Adipose tissue (tissue), 3 donors: ENCODE results near the gene ZRSR2. TPM values are rescaled to one million over a fixed set of nuclear protein-coding genes. Genes with fewer than 3 reads are reported as not detected.

ENCODE experiments used
- H3K27ac ChIP-seq: one replicate; pipeline ENCODE4 v1.5.1; 2013; ENCODE audit warnings: low read depth, low read length
- WGBS, 3 donors: extraction: QIAGEN DNeasy Blood & Tissue Kit; methylation state at CpG; one replicate each; pipeline ENCODE4 v1.1.7; 2013; 5-methylcytosine and 5-hydroxymethylcytosine counted together
- polyA plus RNA-seq, 3 donors: library from polyadenylated mRNA; stranded (reverse); fragments of 200-250 nt; gene quantifications; one replicate each; pipeline ENCODE4 v1.2.3, GENCODE V29; 2013
- donor health status: healthy with polysubstance abuse.
- donor health status: Bipolar disorder and iron deficiency.
- donor health status: healthy.

Gene ZRSR2
- polyA plus RNA-seq, 3 donors = 6.1 to 18.0 (median 8.7) TPM

DNA sequence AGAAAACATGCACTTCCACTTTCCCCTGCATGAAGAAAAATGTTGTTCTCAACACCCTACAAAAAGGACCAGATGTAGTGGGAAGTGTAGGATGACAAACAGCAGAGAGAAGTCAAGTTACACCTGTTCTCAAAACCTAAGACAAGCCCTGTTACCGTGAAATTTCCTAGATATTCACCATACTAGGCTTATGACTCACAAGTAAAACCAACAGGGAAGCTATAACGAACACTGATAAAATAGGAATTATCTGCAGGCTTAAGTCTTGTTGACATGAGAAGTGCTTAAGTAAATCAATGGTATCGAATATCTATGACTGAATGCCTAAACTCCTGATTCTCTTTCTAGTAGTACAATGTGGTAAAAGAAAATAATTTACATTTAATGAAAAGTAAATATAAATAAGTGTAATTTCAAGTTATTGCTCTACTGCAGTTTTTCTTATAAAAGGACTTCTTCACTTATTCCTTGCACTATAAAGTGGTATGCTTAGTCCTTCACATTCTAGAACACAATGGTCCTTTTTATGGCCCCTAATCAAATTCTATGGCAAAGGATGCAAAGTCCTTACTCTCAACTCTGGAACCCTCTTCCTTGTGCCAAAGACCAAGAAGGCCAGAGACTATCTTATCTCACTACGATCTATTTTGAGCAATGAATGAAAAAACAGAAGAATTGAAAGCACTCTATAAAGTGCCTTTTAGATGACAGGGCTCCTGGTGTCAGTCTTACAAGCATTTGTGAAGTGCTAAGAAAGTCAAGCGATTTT, 44.7 kb downstream of the ZRSR2 start:
- WGBS, 3 donors = 54 to 89% (median 83%) methylated on average over 5 of the region's 5 CpGs
- no peak overlapping the region for H3K27ac ChIP-seq

DNA sequence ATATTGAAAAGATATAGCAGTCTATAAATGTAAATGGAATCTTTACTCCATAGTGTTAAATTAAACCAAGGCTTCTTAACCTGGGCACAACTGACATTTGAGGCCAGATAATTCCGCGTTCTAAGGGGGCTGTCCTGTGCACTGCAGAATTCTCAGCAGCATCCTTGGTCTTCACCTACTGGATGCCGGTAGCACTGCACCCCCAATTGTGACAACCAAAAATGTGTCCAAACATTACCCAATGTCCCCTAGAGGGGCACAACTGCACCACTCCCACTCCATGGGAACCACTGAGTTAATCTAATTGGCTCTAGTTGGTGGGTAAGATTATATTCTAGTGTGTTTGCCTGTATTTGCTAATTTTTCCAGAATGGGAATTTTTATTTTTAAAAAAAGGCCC, 47.7 kb downstream of the ZRSR2 start:
- no peak overlapping the region for H3K27ac ChIP-seq
- 90 to 95% (median 93%) methylated on average over 3 of the region's 3 CpGs for WGBS, 3 donors

DNA sequence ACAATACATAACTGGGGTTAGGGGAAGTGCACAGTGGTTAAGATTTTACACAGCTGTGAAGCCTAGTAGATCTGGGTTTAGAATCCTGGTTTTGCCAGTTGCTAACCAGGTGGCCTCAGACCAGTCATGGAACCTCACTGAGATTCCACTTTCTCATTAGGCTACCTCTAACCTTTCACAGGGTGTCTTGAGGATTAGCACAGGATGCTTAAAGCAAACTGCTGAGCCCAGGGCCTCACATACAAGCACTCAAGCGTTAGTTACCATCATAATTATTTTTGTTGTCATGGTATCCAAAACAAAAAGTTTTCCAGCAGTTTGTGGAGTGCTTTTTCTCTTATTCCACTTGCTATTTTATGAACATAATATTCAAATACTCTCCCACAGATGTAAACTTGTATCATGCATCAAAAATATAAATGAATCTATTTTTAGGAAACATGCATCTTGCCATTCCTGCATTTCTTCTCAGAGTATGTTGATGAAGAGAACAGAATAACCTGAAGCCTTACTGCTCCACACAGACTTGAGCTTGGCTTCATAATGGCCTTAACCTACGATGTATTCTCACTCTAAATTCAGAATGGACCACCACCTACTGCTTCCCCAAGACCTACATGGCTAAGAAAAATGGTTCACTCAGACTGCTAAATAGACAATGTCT, 51.7 kb downstream of the ZRSR2 start:
- WGBS, 3 donors = 80 to 86% (median 84%) methylated on average over 2 of the region's 2 CpGs
- no peak overlapping the region for H3K27ac ChIP-seq

DNA sequence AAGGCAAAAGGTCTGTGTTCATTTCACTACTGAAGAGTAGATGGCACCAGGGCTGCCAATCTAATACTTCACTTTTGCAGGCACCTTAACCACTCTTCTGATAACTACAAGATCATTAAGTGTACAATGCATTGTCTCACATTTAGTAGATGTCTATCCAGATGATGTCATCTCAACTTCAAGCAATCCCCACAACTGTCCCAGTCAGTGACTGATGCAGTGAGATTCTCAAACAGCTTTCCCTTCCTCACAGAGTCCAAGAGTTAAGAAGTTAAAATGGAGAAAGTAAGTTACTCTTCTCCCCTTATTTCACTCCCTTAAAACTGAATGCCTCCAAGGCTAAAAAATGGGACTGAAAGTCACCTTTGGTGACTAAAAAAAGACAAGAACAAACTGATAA, 53.7 kb downstream of the ZRSR2 start:
- no peak overlapping the region for H3K27ac ChIP-seq

DNA sequence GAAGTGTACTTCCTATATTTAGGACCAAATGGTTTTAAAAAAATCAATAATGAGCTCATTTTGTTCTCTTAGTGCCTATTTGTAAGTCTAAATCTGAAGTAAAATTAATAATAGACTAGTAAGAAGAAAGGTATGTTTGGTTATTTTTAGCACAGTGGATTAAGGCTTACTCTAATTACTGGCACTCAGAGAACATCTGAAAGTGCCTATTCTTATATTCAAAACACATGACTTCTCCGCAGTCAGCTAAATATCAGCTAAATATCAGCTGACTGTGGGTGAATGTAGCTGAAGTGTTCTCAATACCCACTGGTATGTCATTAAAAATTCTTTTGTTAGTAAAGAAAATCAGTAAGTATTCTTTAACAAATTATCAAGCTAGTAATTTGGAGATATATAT, 58.3 kb downstream of the ZRSR2 start:
- no peak overlapping the region for H3K27ac ChIP-seq
- 71 to 79% (median 79%) methylated on average over 1 of the region's 1 CpG for WGBS, 3 donors

DNA sequence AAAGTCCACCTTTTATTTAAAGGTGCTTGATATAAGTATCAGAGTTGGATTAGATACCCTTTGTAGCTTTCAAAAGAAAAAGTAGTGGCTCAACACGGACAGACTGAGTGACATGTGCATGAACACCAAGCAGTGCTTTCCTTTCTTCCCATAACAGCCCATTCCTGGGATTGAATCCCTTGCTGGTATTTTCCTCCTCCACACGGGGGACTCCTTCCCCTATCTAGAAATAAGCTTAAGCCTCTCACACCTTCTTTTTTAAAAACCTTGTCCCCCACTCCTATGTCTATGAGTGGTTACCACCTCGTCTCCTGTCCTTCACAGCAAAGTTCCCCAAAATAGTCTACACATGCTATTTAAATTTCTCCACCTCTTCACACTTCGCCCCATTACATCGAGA, 59.3 kb downstream of the ZRSR2 start:
- WGBS, 3 donors = 52 to 62% (median 59%) methylated on average over 5 of the region's 5 CpGs

DNA sequence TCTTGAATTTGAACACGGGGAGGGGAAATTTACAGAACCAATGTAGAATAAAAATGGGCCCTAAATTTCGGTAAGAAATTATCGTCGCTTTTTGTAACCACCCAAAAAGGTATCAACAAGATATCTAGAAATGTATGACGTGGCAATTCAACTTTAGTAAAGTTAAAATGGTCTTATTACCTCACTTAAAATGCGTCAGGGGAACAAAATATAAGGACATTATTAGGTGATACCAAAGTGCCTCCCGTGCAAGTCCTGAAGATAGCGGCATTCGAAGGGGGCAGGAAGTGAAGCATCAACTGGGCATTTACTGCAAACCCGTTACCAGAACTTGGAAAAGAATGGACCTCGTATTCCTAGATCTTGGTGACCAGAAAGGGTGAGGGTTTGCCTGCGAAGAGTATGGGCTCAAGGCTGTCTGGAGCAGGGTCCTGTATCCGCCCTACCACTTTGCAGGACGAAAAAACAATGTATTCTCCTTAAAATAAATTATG, 63.3 kb downstream of the ZRSR2 start:
- 20 to 34% (median 22%) methylated on average over 14 of the region's 14 CpGs for WGBS, 3 donors

More for the DNA sequence above, 59.3 kb downstream of the ZRSR2 start:
- H3K27ac ChIP-seq = no peak overlapping the region

DNA sequence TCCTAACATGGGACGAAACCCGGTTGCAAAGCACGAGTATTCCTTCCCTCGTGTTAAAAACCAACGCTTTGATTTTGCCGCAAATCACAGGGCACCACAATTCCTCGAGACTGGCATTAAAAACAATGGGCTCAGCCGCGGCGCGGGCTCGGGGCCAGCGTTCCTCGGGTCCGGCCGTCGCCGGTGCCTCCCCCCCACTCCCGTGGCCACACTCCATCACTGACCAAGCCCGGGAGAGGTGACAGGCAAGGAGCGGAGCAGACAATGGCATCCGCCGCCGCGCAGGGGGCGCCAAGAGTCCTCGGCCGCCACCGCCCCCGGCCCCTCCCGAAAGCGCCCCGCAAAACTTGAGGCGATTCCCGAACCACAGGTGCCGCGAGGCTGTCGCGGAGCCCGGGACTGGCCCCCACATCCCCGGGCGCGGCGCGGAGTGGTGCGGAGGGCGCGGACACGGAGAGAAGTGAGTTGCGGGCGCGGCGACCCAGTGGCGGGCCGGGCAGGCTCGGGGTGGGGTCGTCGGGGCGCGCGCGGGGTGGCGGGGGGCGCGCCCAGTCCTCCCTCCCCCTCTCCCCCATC, 63.9 kb downstream of the ZRSR2 start:
- 0 to 1% (median 1%) methylated on average over 39 to 61 of the region's 65 CpGs for WGBS, 3 donors
- peak overlapping the region; percentile 38 for H3K27ac ChIP-seq

More for the DNA sequence above, 63.3 kb downstream of the ZRSR2 start:
- no peak overlapping the region for H3K27ac ChIP-seq

DNA sequence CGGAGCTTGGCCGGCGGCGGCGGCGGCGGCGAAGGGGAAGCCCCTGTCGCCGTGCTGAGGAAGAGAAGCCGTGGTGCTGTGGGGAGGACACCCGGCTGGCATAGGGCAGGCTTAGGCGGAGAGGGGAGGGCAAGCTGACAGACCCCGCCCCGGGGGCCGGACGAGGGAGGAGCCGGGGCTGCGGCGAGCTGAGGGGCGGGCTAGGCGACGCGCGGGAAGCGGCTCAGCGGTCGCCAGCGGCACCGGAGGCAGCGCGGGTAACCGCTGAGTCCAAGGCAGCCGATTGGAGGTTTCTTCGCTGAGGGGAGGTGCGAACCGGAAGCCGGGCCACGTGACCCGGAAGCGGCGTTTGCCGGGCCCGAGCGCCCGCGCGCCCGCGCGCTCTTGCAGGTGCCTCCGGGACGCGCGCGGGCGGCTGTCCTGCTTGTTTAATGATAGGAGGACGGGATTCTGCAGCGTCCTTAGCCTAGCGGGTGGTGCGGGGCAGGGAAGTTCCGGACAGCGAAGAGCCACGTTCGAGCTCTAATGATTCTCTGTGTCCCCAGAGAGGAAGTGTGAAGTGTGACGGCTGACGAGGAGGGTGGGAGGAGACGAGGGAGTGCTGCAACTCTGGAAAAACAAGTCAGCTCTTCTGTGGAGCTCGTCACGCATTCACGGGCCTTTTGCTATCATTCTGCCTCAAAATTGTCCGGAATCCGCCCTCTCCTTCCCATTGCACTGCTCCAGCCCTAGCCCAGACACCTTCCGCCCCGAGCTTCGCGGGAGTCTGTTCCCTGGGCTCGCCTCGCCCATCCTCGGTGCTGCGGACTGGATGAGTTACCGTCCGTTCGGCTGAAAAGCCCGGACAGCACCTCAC, 64.7 kb downstream of the ZRSR2 start, which contains the start of gene AP1S2:
AP1S2 (minus strand) TSS at position 102 of the 856 bp plus-strand sequence. CDS start 2,289 bp downstream, outside the sequence.
- 0 to 1% (median 0%) methylated on average over 47 to 85 of the region's 85 CpGs for WGBS, 3 donors
- H3K27ac ChIP-seq = peak within 1 kb of the TSS; percentile 92

DNA sequence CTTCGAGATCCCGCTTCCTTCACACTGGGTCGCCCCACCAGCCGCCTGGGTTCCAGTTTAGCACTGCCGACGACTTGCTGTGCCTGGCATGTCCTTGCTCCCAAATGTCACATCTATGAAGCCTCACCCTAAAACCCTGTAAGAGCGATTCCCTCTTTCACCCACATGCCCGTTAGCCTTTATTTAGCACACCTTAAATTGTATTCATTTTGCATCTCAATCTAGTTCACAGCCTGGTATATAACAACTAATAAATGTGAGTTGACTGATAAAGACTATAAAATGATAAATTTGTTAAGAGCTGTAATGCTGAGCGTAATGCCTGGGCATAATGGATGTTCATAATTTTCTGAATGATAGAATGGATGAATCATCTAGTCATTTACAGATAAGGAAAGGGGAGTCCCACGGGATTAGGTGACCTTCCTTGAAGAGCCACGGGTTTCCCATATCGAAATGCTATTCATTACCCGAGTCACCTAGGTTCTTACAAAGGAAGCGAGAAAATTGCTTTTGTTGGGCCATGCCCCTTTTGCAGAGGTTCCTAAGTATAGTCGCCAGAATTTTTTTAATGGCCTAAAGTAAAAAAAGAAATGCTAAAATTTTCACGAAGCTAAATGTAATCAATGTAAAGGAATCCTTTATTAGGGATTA, 65.4 kb downstream of the ZRSR2 start:
- 10 to 15% (median 11%) methylated on average over 16 of the region's 16 CpGs for WGBS, 3 donors
- peak overlapping the region; percentile 92 for H3K27ac ChIP-seq

DNA sequence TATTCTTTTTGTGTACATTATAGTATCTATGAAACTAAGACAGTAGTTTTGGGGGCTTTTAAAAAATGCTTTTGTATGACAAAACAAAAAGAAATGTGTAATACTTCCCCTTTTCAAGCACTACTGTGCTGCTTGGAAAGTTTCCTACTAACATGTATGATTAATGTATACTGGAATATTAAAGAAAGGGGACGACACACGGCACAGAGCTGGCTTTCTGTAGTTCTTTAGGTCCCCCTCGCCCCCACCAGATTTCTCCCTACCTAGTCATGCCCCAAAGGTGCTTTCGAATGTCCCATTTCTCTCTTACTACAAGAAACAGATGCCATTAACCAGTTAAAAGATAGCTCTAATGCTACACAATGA, 65.9 kb downstream of the ZRSR2 start:
- 33 to 38% (median 33%) methylated on average over 4 of the region's 4 CpGs for WGBS, 3 donors

DNA sequence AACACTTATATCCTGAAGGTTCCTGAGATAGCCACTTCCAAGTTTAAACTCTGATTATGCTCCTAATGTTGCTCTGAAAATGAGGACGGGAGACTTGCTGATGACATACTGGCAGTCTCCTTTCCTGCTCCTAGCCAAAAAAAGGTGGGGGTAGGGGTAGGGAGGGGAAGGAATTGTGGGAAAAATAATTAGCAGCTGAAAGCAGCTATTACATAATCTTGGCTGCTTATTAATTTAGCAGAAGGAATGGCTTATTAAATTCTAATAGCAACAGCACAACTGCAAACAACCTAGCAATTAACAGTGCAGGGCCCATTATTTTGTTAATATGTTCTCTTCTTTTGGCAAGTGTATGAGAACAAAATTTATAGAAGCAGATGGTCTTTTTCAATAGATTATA, 66.4 kb downstream of the ZRSR2 start:
- H3K27ac ChIP-seq = no peak overlapping the region
- 6 to 39% (median 12%) methylated on average over 1 of the region's 1 CpG for whole genome bisulfite sequencing, 3 donors

More for the DNA sequence above, 65.9 kb downstream of the ZRSR2 start:
- H3K27ac ChIP-seq = no peak overlapping the region

DNA sequence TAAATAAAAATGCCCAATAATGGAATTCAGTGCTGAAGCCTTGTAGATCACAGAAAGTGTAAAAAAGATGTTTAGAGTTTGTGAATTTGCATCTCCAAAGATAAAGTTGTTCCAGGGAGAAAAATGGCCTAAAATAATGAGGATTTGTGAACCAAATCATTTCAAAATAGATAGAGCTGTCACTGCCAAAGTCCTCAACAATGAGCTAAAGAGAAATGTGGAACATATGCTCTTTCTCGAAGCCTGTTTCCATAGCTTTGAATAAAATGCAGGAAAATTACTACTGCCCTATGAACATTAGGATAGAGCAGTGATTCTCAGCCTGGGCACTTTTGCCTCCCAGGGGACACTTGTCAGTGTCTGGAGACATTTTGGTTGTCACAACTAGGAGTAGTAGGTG, 67.8 kb downstream of the ZRSR2 start:
- no peak overlapping the region for H3K27ac ChIP-seq
- WGBS, 3 donors = 80 to 93% (median 88%) methylated on average over 1 of the region's 1 CpG

DNA sequence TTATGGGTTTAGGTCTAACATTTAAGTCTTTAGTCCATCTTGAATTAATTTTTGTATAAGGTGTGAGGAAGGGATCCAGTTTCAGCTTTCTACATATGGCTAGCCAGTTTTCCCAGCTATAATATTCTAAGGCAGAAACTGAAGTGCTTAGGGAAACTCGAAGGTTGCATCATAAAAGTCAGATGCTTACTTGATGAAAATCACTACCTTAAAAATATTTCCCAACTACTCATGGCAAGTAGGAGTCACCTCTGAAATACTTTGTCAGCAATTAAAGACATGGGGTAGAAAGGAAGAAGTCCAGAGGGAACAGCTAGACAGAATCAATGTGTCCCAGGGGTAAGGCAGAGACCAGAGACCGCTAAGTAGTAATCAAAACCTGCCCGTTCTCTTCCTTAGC, 70.6 kb downstream of the ZRSR2 start:
- 74 to 98% (median 82%) methylated on average over 3 of the region's 3 CpGs for WGBS, 3 donors
- no peak overlapping the region for H3K27ac ChIP-seq

DNA sequence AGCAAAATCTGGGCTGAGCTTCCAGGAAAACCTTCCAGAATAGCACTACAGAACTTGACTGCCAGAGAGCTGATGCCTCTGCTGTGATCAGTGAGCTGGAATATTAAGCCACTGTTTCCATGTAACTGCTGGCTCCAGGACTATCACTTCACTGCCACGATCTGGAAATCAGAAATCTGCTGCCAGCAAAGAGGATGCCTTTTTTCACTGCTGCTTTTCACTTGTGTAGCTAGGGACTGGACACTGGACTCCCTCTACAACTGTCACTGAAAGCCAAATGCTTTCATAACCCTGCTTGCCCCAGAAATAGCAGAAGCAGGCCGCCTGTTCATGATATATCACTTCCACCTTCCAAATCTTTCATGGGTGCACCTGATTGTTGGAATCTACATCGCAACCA, 73.7 kb downstream of the ZRSR2 start:
- no peak overlapping the region for H3K27ac ChIP-seq
- WGBS, 3 donors = 58 to 100% (median 59%) methylated on average over 3 of the region's 3 CpGs

DNA sequence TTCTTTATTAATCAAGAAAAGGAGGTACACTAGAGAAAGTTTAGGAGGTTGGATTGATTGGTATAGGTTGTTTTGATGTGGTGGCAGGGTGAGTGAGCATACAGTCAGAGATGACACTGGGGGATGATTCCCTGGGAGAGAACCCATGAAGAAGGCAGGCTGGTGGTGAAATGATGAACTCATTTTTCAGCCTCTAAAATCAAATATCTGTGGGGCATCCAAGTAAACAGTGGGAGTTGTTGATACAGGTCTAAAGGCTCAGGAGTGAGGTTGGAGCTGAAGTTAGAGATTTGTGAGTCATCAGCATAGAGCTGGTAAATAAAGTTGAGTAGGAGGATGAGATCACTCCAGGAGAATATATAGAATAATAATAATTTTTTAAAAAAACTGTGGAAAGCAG, 74.3 kb downstream of the ZRSR2 start:
- no peak overlapping the region for H3K27ac ChIP-seq

DNA sequence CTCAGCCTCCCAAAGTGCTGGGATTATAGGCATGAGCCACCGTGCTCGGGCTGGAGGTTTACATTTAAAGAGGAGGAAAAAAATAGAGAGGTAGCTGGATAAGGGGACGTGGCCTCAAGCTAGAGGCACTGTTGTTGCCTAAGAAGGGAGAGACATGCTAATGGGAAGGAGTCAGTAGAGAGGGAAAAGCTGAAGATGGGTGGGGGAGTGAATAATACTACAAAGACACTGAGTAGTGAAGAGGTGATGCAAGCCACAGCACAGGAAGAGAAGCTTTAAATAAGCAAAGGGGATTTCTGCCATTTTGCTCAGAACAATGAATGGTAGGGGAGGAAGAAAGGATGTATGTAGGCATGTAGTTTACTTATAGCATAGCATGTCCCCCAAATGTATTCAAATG, 75.9 kb downstream of the ZRSR2 start:
- H3K27ac ChIP-seq = no peak overlapping the region
- 73 to 80% (median 78%) methylated on average over 3 of the region's 3 CpGs for WGBS, 3 donors

DNA sequence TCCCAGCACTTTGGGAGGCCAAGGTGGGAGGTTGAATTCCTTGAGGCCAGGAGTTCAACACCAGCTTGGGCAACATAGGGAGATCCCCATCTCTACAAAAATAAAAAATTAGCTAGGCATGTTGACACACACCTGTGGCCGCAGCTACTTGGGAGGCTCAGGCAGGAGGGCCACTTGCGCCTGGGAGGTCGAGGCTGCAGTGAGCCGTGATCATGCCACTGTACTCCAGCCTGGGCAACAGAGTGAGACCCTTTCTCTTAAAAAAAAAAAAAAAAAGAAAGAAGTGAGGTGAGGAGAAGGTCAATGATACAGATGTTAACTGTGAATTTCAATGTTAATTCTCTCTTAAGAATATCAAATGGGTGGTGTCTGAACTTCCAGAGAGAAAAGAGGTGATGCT, 79.4 kb downstream of the ZRSR2 start:
- no peak overlapping the region for H3K27ac ChIP-seq
- WGBS, 3 donors = 88 to 98% (median 96%) methylated on average over 4 of the region's 4 CpGs
